Lower lobe of right lung (tissue), 2 donors: Measurements from ENCODE around the gene CWF19L2. TPM values are rescaled to one million over a fixed set of nuclear protein-coding genes. Genes with fewer than 3 reads are reported as not detected.

ENCODE experiments used
- ATAC-seq, 2 donors: fragments of 200-7000 bp; cut with Tn5 transposase; one replicate each; pipeline ENCODE4 v1.9.1; 2020 to 2022; ENCODE audit warnings: mild to moderate bottlenecking in 2 of 2, moderate library complexity in 2 of 2
- DNase-seq: peaks from one replicate; pipeline ENCODE4 v3.0.0-alpha.2; 2020
- H3K27ac ChIP-seq: fragments of 200-600 bp; one replicate; pipeline ENCODE4 v1.8.0; 2022
- H3K27me3 ChIP-seq: fragments of 200-600 bp; one replicate; pipeline ENCODE4 v1.8.0; 2022; ENCODE audit warnings: low read depth
- H3K36me3 ChIP-seq: fragments of 200-600 bp; one replicate; pipeline ENCODE4 v1.8.0; 2022; ENCODE audit warnings: mild to moderate bottlenecking
- H3K4me1 ChIP-seq: fragments of 200-600 bp; one replicate; pipeline ENCODE4 v1.8.0; 2022
- H3K4me3 ChIP-seq: fragments of 200-600 bp; one replicate; pipeline ENCODE4 v1.8.0; 2022; ENCODE audit warnings: mild to moderate bottlenecking
- H3K9me3 ChIP-seq: fragments of 200-600 bp; one replicate; pipeline ENCODE4 v1.8.0; 2022
- intact Hi-C: fragments of 100-400 bp; cut with DNase I; formaldehyde crosslinking; loops from one replicate; pipeline ENCODE4 v1.11.0; 2022
- total RNA-seq: library from RNA; stranded (reverse); fragmentation: NEBNext Ultra II Directional; extraction: Animal tissue kit (Norgen Biotek cat#: 25700); gene quantifications from one replicate; pipeline ENCODE4 v1.2.1, GENCODE V29; 2021
- TF ChIP-seq, protein P1 (sequence below): fragments of 200-600 bp; IDR thresholded peaks from one replicate; pipeline ENCODE4 v1.8.0; 2022; ENCODE audit warnings: antibody characterized with exemption, mild to moderate bottlenecking
- donor health status: DM: no; HTN: yes; CAD: no; lungs with severe emphysema.

Gene CWF19L2
- total RNA-seq, 1 donor from 2014 or later, result 19.5 TPM

DNA sequence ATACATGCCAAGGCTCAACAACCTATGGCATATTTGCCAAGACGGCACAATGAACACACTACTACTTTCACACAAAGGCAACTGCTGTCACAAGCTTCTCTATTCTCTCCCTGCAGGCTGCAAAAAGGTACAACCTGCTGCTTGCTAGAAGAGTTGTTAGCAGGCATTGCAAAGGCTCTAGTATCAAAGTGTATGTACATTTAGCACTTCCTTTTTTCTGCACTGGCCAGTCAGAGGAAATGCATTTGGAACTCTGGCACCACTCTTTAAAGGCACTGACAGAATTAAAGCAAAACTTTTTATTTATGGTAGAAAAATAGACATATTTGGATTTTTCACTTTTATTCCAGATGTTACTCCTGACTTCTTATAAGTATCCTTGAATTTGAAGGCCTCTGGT, 125.9 kb downstream of the CWF19L2 start:
- TF ChIP-seq, protein P1, sequence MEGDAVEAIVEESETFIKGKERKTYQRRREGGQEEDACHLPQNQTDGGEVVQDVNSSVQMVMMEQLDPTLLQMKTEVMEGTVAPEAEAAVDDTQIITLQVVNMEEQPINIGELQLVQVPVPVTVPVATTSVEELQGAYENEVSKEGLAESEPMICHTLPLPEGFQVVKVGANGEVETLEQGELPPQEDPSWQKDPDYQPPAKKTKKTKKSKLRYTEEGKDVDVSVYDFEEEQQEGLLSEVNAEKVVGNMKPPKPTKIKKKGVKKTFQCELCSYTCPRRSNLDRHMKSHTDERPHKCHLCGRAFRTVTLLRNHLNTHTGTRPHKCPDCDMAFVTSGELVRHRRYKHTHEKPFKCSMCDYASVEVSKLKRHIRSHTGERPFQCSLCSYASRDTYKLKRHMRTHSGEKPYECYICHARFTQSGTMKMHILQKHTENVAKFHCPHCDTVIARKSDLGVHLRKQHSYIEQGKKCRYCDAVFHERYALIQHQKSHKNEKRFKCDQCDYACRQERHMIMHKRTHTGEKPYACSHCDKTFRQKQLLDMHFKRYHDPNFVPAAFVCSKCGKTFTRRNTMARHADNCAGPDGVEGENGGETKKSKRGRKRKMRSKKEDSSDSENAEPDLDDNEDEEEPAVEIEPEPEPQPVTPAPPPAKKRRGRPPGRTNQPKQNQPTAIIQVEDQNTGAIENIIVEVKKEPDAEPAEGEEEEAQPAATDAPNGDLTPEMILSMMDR, result no peak
- Histone ChIP-seq H3K4me3 (no peak overlapping the region), H3K27ac (no peak overlapping the region), H3K36me3 (peaks cover 56% of the 10 kb centered on the region), H3K9me3 (no peaks in the 10 kb centered on the region), H3K27me3 (no peaks in the 10 kb centered on the region), H3K4me1 (no peaks in the 10 kb centered on the region)
- DNase-seq (no peak), ATAC-seq (no peak)
- intact Hi-C loops, result no loop called here

DNA sequence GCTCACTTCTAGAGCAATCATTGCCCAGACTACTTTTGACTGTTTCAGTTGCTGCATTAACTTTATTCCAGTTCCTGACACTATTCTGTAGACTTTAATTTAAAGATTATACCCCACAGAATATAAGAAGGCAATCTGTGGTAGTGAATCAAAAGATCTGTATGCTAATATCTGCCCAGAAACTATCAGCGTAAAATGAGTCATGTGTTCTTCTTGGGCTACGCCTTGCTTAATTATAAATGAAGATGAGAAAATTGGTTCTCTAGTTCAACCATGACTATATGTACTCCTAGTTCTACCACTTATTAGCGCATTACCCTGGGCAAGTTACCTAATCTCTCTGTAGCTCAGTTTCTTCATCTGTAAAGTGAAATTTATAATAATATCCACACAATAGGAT, 128.5 kb downstream of the CWF19L2 start:
- intact Hi-C loops, result no loop called here
- H3K9me3 ChIP-seq, result no peaks in the 10 kb centered on the region
- no peaks in the 10 kb centered on the region for H3K27me3 ChIP-seq
- ATAC-seq (no peak), DNase-seq (no peak)
- H3K36me3 ChIP-seq, result peaks cover 71% of the 10 kb centered on the region
- no peak overlapping the region for H3K4me3 ChIP-seq
- TF ChIP-seq, protein P1, result no peak
- H3K4me1 ChIP-seq, result no peaks in the 10 kb centered on the region
- H3K27ac ChIP-seq, result no peak overlapping the region

DNA sequence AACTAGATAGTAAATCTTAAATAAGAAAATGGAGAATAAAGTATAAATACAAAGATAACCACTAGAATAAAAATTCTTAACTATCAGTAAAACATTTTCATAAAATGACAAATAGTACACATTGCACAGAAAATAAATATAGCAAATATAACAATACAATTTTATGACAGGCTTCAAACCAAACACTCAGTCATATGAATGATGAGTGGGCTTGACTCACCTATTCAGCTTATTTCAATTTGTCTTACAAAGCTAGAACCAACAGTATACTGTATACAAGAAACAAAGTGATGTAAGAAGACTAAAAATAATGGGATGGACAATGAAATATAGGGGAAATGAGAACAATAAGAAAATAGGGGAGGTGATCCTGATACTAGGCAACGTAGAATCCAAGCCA, 141.2 kb downstream of the CWF19L2 start:
- DNase-seq (no peak), ATAC-seq (no peak)
- intact Hi-C loops, result no loop called here
- Histone ChIP-seq H3K36me3 (peaks cover under 1% of the 10 kb centered on the region), H3K9me3 (no peaks in the 10 kb centered on the region), H3K27me3 (no peaks in the 10 kb centered on the region), H3K27ac (no peak overlapping the region), H3K4me3 (no peak overlapping the region), H3K4me1 (no peaks in the 10 kb centered on the region)
- TF ChIP-seq, protein P1, result no peak

DNA sequence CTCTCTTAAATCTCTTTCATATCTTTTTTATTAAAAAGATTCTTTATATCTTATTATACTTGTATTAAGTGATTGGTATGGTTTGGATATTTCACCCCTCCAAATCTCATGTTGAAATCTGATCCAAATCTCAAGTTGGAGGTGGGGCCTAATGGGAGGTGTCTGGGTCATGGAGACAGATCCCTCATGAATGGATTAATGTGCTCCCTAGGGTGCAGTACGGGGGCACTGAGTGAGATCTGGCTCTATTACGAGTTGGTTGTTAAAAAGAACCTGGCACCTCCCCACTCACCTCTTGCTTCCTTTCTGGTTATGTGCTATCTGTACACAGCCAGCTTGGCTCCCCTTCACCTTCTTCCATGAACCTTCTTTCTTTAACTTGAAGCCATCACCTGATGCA, 149.6 kb downstream of the CWF19L2 start:
- intact Hi-C loops, result no loop called here
- Histone ChIP-seq H3K4me3 (no peak overlapping the region), H3K27ac (no peak overlapping the region), H3K9me3 (no peaks in the 10 kb centered on the region), H3K4me1 (no peaks in the 10 kb centered on the region), H3K27me3 (no peaks in the 10 kb centered on the region), H3K36me3 (peaks cover 26% of the 10 kb centered on the region)
- DNase-seq, result no peak
- no peak for ATAC-seq
- TF ChIP-seq, protein P1, result no peak

DNA sequence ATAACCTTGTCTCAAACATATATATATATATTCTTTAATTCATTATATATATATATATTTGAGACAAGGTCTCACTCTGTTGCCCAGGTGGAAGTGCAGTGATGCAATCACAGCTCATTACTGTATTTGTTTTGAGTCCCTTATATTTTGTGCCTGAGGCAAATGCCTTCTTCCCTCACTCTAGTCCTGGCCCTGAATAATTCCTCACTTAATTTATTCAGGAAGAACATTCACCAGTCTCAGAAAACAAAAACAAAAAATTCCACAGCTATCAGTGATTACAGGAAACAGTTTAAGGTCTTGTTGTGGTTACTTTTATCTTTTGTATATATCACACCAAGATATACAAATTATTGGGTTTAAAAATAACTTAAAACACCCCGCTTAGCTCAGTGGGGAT, 155.7 kb downstream of the CWF19L2 start:
- no peaks in the 10 kb centered on the region for H3K9me3 ChIP-seq
- H3K27me3 ChIP-seq, result no peaks in the 10 kb centered on the region
- no peak overlapping the region for H3K27ac ChIP-seq
- intact Hi-C loops, result no loop called here
- H3K36me3 ChIP-seq, result peaks cover 3% of the 10 kb centered on the region
- H3K4me3 ChIP-seq, result no peak overlapping the region
- DNase-seq (no peak), ATAC-seq (no peak)
- H3K4me1 ChIP-seq, result no peaks in the 10 kb centered on the region
- TF ChIP-seq, protein P1, result no peak
